ENCODE measurements around the gene MAD1L1.

DNA sequence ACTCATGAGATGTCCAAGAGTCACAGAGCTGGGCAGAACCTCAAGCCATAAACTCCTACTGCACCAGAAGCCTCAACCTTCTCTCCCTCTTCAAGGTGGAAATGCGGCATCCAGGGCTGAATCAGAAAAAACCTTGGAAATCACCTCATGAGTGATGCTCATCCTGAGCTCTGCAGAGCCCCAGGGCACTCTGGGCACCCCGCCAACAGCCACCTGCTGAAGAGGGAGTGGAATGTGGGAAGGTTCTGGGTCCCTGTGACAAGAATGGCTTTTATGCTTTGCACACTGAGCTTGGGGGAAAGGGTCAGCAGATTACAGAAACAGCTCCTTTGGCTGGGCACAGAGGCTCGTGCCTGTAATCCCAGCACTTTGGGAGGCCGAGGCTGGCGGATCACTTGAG is 28.1 kb upstream of the MAD1L1 start:
- TF ChIP-seq, protein P1, sequence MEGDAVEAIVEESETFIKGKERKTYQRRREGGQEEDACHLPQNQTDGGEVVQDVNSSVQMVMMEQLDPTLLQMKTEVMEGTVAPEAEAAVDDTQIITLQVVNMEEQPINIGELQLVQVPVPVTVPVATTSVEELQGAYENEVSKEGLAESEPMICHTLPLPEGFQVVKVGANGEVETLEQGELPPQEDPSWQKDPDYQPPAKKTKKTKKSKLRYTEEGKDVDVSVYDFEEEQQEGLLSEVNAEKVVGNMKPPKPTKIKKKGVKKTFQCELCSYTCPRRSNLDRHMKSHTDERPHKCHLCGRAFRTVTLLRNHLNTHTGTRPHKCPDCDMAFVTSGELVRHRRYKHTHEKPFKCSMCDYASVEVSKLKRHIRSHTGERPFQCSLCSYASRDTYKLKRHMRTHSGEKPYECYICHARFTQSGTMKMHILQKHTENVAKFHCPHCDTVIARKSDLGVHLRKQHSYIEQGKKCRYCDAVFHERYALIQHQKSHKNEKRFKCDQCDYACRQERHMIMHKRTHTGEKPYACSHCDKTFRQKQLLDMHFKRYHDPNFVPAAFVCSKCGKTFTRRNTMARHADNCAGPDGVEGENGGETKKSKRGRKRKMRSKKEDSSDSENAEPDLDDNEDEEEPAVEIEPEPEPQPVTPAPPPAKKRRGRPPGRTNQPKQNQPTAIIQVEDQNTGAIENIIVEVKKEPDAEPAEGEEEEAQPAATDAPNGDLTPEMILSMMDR (conservative IDR thresholded peaks at IDR 0.05): no peak
- no peak for TF ChIP-seq ZFX (IDR thresholded peaks at IDR 0.05)

Data from C4-2B (cell line).